Measurements from ENCODE around the gene SQOR. TPM values are rescaled to one million over a fixed set of nuclear protein-coding genes. Genes with fewer than 3 reads are reported as not detected.

Gene SQOR
- total and polyA plus RNA-seq, 2 of the 4 experiments (the other 2 are of a cell fraction), result 22.1 to 40.3 TPM

- Histone ChIP-seq H4K5ac (ENCODE audit: low read depth, low read length) (no peak overlapping the region), H3K27ac (ENCODE audit: insufficient read depth, low read length) (no peak overlapping the region), H3K4me1 (ENCODE audit: control insufficient read depth, insufficient read depth, low read length) (peaks cover 3% of the 10 kb centered on the region; the same call in 1 of the 2 replicates), H3K9ac (ENCODE audit: low read depth, low read length) (no peak overlapping the region), H3K4me2 (ENCODE audit: low read depth, low read length) (no peak overlapping the region), H2BK5ac (ENCODE audit: low read depth, low read length, poor library complexity, severe bottlenecking) (no peak overlapping the region), H3K4me3 (ENCODE audit: insufficient read depth, low read depth, low read length) (no peak overlapping the region), H2AFZ (replicated peaks; ENCODE audit: low read length, poor library complexity) (peak overlapping the region; percentile 40), H3K14ac (replicated peaks; ENCODE audit: low read depth, low read length) (no peak overlapping the region), H3K18ac (ENCODE audit: low read depth, low read length) (no peak overlapping the region), H2BK20ac (ENCODE audit: low read depth, low read length) (no peak overlapping the region), H3K27me3 (ENCODE audit: control insufficient read depth, insufficient read depth, low read length) (peaks cover 6% of the 10 kb centered on the region; the same call in 1 of the 2 replicates), H3K36me3 (ENCODE audit: control insufficient read depth, insufficient read depth, low read length) (no peaks in the 10 kb centered on the region), H4K20me1 (ENCODE audit: insufficient read depth, low read length) (no peaks in the 10 kb centered on the region), H3K9me3 (ENCODE audit: control insufficient read depth, insufficient read depth, low read length) (no peaks in the 10 kb centered on the region), H3K9me1 (ENCODE audit: insufficient read depth, low read length) (no peaks in the 10 kb centered on the region), H3K56ac (ENCODE audit: extremely low read depth, insufficient read depth, low read length) (no peak overlapping the region), H2AK9ac (replicated peaks; ENCODE audit: low read depth, low read length, poor library complexity) (no peak overlapping the region), H3K4ac (ENCODE audit: low read depth, low read length) (no peak overlapping the region), H4K91ac (ENCODE audit: insufficient read depth, low read depth, low read length) (no peak overlapping the region), H3K79me1 (ENCODE audit: low read depth in 1 of 2, low read length in 2 of 2) (no peaks in the 10 kb centered on the region), H4K8ac (ENCODE audit: low read depth in 2 of 2, low read length in 2 of 2) (no peak overlapping the region), H2BK15ac (ENCODE audit: low read depth, low read length) (no peak overlapping the region), H2BK120ac (ENCODE audit: low read depth, low read length) (no peak overlapping the region), H3K23ac (ENCODE audit: low read depth, low read length) (no peak overlapping the region), H2AK5ac (ENCODE audit: low read depth, low read length) (no peak overlapping the region)
- WGBS, 2 experiments (ENCODE audit: extremely low coverage in 2 of 2, insufficient read length in 1 of 2), result no CpG with 5 or more reads among the region's 4 CpGs
- intact Hi-C loops (cut with micrococcal nuclease), result loop anchor here (10.0 kb wide), 1 partner anchor 365 kb away; no protein-coding TSS in a partner anchor
- peak; percentile 7 for DNase-seq
- POLR2A ChIA-PET (ENCODE audit: unreplicated experiment), result no interaction called here
- BruUV-seq (replicated peaks), result no TSS peak
- CTCF ChIA-PET, result no interaction called here
- in situ Hi-C loops (cut with MboI; ENCODE audit: low sequenced_read_pairs), result no loop called here
- dilution Hi-C loops (cut with HindIII; ENCODE audit: low sequenced_read_pairs, unreplicated experiment), result no loop called here
- ATAC-seq (ENCODE audit: low read depth), result no peak
- TF ChIP-seq POLR2A (IDR thresholded peaks at IDR 0.05; ENCODE audit: low read depth, low read length), result no peak
- TF ChIP-seq FOS (IDR thresholded peaks at IDR 0.05; ENCODE audit: low read depth, low read length), result no peak
- no peak for TF ChIP-seq BHLHE40 (IDR thresholded peaks at IDR 0.05; ENCODE audit: low read depth, low read length)
- TF ChIP-seq USF2 (IDR thresholded peaks at IDR 0.05; ENCODE audit: low read depth, low read length), result no peak
- no peak for TF ChIP-seq NFE2L2 (IDR thresholded peaks at IDR 0.05; ENCODE audit: low read depth, low read length)
- TF ChIP-seq RCOR1 (IDR thresholded peaks at IDR 0.05; ENCODE audit: insufficient replicate concordance, low read length), result no peak
- TF ChIP-seq MAFK (IDR thresholded peaks at IDR 0.05; ENCODE audit: low read depth, low read length), result no peak
- TF ChIP-seq MXI1 (IDR thresholded peaks at IDR 0.05; ENCODE audit: borderline replicate concordance, low read depth, low read length), result no peak
These were observed 84.7 kb downstream of the SQOR start for GRCh38 chr15:45719490-45719889.

Data from IMR-90 (cell line).